H1 (cell line): ENCODE measurements around the gene TMEM145. TPM values are rescaled to one million over a fixed set of nuclear protein-coding genes. Genes with fewer than 3 reads are reported as not detected.

ENCODE experiments used
- CTCF ChIA-PET: fragments of 300-600 bp; sonication (Branson Sonifier 250); formaldehyde crosslinking; loops from one replicate; lab custom pipeline; 2021; ENCODE audit not compliant: partially characterized antibody; lab: Charles Lee
- POLR2A ChIA-PET: fragments of 300-600 bp; sonication (Branson Sonifier 250); formaldehyde crosslinking; loops from one replicate; lab custom pipeline; 2021; ENCODE audit warnings: inconsistent platforms; ENCODE audit not compliant: partially characterized antibody; lab: Charles Lee
- DNase-seq, 2 experiments: peaks; one replicate each; pipeline versions ENCODE4 v3.0.0 to v3.0.0-alpha.2; 2010 to 2022; ENCODE audit warnings: low spot score in 2 of 2, low read depth in 1 of 2, mixed read lengths in 1 of 2
- FAIRE-seq: peaks from 2 replicates; lab custom pipeline; 2011; peaks lifted over from hg19 to GRCh38; lab: Jason Lieb, UNC
- H2AFZ ChIP-seq: 2 replicates; pipeline ENCODE4 v1.8.1; 2012; ENCODE audit warnings: low read length, inconsistent platforms
- H2AK5ac ChIP-seq: 2 replicates; pipeline ENCODE4 v1.6.1; 2013; ENCODE audit warnings: low read depth, low read length
- H2BK120ac ChIP-seq: replicated peaks from 2 replicates; pipeline ENCODE3; 2013; ENCODE audit warnings: low read depth, low read length, inconsistent platforms
- H2BK12ac ChIP-seq: 2 replicates; pipeline ENCODE4 v1.6.1; 2013; ENCODE audit warnings: low read depth, low read length
- H2BK15ac ChIP-seq: 2 replicates; pipeline ENCODE4 v1.6.1; 2013; ENCODE audit warnings: low read length
- H2BK20ac ChIP-seq: 2 replicates; pipeline ENCODE4 v1.6.1; 2013; ENCODE audit warnings: low read length
- H2BK5ac ChIP-seq: 2 replicates; pipeline ENCODE4 v1.6.1; 2013; ENCODE audit warnings: low read depth, low read length
- H3K14ac ChIP-seq: 2 replicates; pipeline ENCODE4 v1.6.1; 2013; ENCODE audit warnings: inconsistent platforms; ENCODE audit not compliant: insufficient read length
- H3K18ac ChIP-seq: 2 replicates; pipeline ENCODE4 v1.6.1; 2013; ENCODE audit warnings: low read length; ENCODE audit errors: extremely low read depth
- H3K23ac ChIP-seq: 2 replicates; pipeline ENCODE4 v1.6.1; 2013; ENCODE audit warnings: inconsistent platforms; ENCODE audit not compliant: insufficient read length
- H3K23me2 ChIP-seq: 2 replicates; pipeline ENCODE4 v1.6.1; 2013; ENCODE audit warnings: low read depth, low read length
- H3K27ac ChIP-seq: 2 replicates; pipeline ENCODE4 v1.6.1; 2011; ENCODE audit warnings: low read depth, low read length, inconsistent platforms
- H3K27me3 ChIP-seq, 4 experiments: replicated peaks in 1 of 4; 1 replicate in 1 of 4; 2 replicates in 3 of 4; pipeline versions ENCODE4 v1.6.1 to v1.8.1; 2011 to 2013; ENCODE audit warnings: low read length in 3 of 4, mild to moderate bottlenecking in 3 of 4, inconsistent platforms in 2 of 4, mixed read lengths in 2 of 4, moderate library complexity in 1 of 4; ENCODE audit not compliant: control insufficient read depth in 3 of 4, insufficient read depth in 3 of 4; ENCODE audit errors: extremely low read depth in 1 of 4
- H3K36me3 ChIP-seq, 4 experiments: 2 replicates each; pipeline versions ENCODE4 v1.6.1 to v1.8.1; 2011 to 2013; ENCODE audit warnings: mild to moderate bottlenecking in 4 of 4, low read length in 3 of 4, moderate library complexity in 2 of 4, control low read depth in 1 of 4, inconsistent platforms in 1 of 4; ENCODE audit not compliant: insufficient read depth in 4 of 4, control insufficient read depth in 2 of 4
- H3K4ac ChIP-seq: replicated peaks from 2 replicates; pipeline ENCODE3; 2013; ENCODE audit warnings: low read length, low read depth, mixed read lengths, inconsistent platforms; ENCODE audit not compliant: insufficient read length
- H3K4me1 ChIP-seq, 4 experiments: replicated peaks in 1 of 4; 1 replicate in 1 of 4; 2 replicates in 3 of 4; pipeline versions ENCODE4 v1.6.1 to v1.8.1; 2011 to 2013; ENCODE audit warnings: low read length in 3 of 4, inconsistent platforms in 2 of 4, mixed read lengths in 1 of 4; ENCODE audit not compliant: insufficient read depth in 4 of 4, control insufficient read depth in 3 of 4
- H3K4me2 ChIP-seq, 2 experiments: 2 replicates each; pipeline versions ENCODE4 v1.6.1 to v1.8.1; 2011 to 2013; ENCODE audit warnings: low read depth in 2 of 2, low read length in 2 of 2, control low read depth in 1 of 2, inconsistent platforms in 1 of 2, mild to moderate bottlenecking in 1 of 2; ENCODE audit not compliant: insufficient read depth in 1 of 2
- H3K4me3 ChIP-seq, 4 experiments: fragments of 200-600, 300-600 bp in 1 of 4; sonication (generic), shearing (Covaris generic), sonication (Bioruptor Twin) in 1 of 4; 2 replicates each; pipeline versions ENCODE4 v1.5.1 to v1.8.1; 2011 to 2016; ENCODE audit warnings: low read length in 4 of 4, low read depth in 3 of 4, control low read depth in 2 of 4, inconsistent platforms in 2 of 4, mild to moderate bottlenecking in 2 of 4, mixed read lengths in 1 of 4, moderate library complexity in 1 of 4; ENCODE audit not compliant: insufficient read depth in 2 of 4; ENCODE audit errors: extremely low read depth in 1 of 4
- H3K56ac ChIP-seq: replicated peaks from 2 replicates; pipeline ENCODE3; 2013; ENCODE audit warnings: low read depth, mild to moderate bottlenecking, mixed read lengths, low read length, inconsistent platforms; ENCODE audit not compliant: insufficient read length
- H3K79me1 ChIP-seq: 2 replicates; pipeline ENCODE4 v1.6.1; 2013; ENCODE audit warnings: low read depth, low read length, control low read depth
- H3K79me2 ChIP-seq, 2 experiments: 2 replicates each; pipeline versions ENCODE4 v1.6.1 to v1.8.1; 2012 to 2013; ENCODE audit warnings: low read length in 2 of 2, mild to moderate bottlenecking in 2 of 2, inconsistent platforms in 1 of 2; ENCODE audit not compliant: insufficient read depth in 2 of 2, control insufficient read depth in 1 of 2
- H3K9ac ChIP-seq, 4 experiments: replicated peaks in 1 of 4; 1 replicate in 1 of 4; 2 replicates in 3 of 4; pipeline versions ENCODE4 v1.6.1 to v1.8.1; 2011 to 2013; ENCODE audit warnings: low read depth in 3 of 4, low read length in 3 of 4, control low read depth in 2 of 4, mild to moderate bottlenecking in 2 of 4, moderate library complexity in 2 of 4, inconsistent platforms in 1 of 4; ENCODE audit errors: extremely low read depth in 1 of 4
- H3K9me3 ChIP-seq, 2 experiments: 2 replicates each; pipeline versions ENCODE4 v1.6.1 to v1.8.1; 2012 to 2013; ENCODE audit warnings: mild to moderate bottlenecking in 2 of 2, moderate library complexity in 2 of 2, control low read depth in 1 of 2, inconsistent platforms in 1 of 2, low read depth in 1 of 2, low read length in 1 of 2, mixed read lengths in 1 of 2; ENCODE audit not compliant: insufficient read depth in 2 of 2
- H4K20me1 ChIP-seq, 2 experiments: replicated peaks in 1 of 2; 2 replicates each; pipeline versions ENCODE3 to v1.8.1; 2011 to 2013; ENCODE audit warnings: inconsistent platforms in 2 of 2, low read length in 2 of 2, mild to moderate bottlenecking in 1 of 2; ENCODE audit not compliant: insufficient read depth in 2 of 2, control insufficient read depth in 1 of 2
- H4K5ac ChIP-seq: 2 replicates; pipeline ENCODE4 v1.6.1; 2013; ENCODE audit warnings: low read length, low read depth, mixed read lengths, inconsistent platforms; ENCODE audit not compliant: insufficient read length
- H4K8ac ChIP-seq: 2 replicates; pipeline ENCODE4 v1.8.0; 2013; ENCODE audit warnings: mild to moderate bottlenecking, moderate library complexity, low read length, inconsistent platforms; ENCODE audit not compliant: insufficient read depth; ENCODE audit errors: extremely low read depth
- H4K91ac ChIP-seq: replicated peaks from 2 replicates; pipeline ENCODE3; 2013; ENCODE audit warnings: low read length, mixed read lengths, inconsistent platforms; ENCODE audit not compliant: insufficient read length
- TAF1 ChIP-seq: IDR thresholded peaks from 2 replicates; pipeline ENCODE4 v1.6.1; 2011; ENCODE audit warnings: mild to moderate bottlenecking, low read depth, low read length
- WGBS, 2 experiments: shearing (Covaris generic) in 1 of 2; methylation state at CpG; one replicate each; pipeline versions ENCODE4 v1.1.6 to v1.1.7; 2013 to 2015; ENCODE audit warnings: low lambda C conversion rate in 2 of 2, mixed read lengths in 2 of 2, inconsistent platforms in 1 of 2, low coverage in 1 of 2, missing lambda C conversion rate in 1 of 2; ENCODE audit not compliant: insufficient replicate concordance in 2 of 2, insufficient coverage in 1 of 2, insufficient read length in 1 of 2; ENCODE audit errors: extremely low coverage in 1 of 2, missing lambda C conversion rate in 1 of 2; 5-methylcytosine and 5-hydroxymethylcytosine counted together
- polyA plus RNA-seq, 7 experiments: library from polyadenylated mRNA; depleted of rRNA in 3 of 7; stranded (reverse) in 5 of 7; unstranded in 2 of 7; fragments of >200 nt in 5 of 7; fragments of 200-250 nt in 2 of 7; gene quantifications; 1 replicate in 5 of 7; 2 replicates in 1 of 7; 4 replicates in 1 of 7; pipeline versions ENCODE4 v1.2.1 to v1.2.3, GENCODE V29; 2011 to 2013; ENCODE audit warnings: missing spikeins in 2 of 7, mixed read lengths in 2 of 7
- total RNA-seq: library from RNA; stranded (reverse); fragmentation: NEBNext Ultra II Directional; extraction: Animal tissue kit (Norgen Biotek cat#: 25700); gene quantifications from 2 replicates; pipeline ENCODE4 v1.2.1, GENCODE V29; 2021

TMEM145 gene
- total and polyA plus RNA-seq, 2 of the 8 experiments (the other 6 are each of a cell fraction or from before 2014, with no cell fraction given) = 2.3 to 4.7 TPM

GRCh38 chr19:42292963-42293362 is 20.1 kb upstream of the TMEM145 start:
- H3K4me3 ChIP-seq = no peak overlapping the region
- no peaks in the 10 kb centered on the region for H3K9me3 ChIP-seq
- 98% methylated on average over 11 of the region's 14 CpGs; no CpG with 5 or more reads in 1 of the 2 experiments for WGBS, 2 experiments
- H3K27ac ChIP-seq = no peak overlapping the region
- no peak overlapping the region; the same call in 1 of the 2 replicates for H2BK5ac ChIP-seq
- H3K79me2 ChIP-seq = no peaks in the 10 kb centered on the region
- H3K18ac ChIP-seq = no peak overlapping the region
- H4K20me1 ChIP-seq = peaks cover 0 to 12% of the 10 kb centered on the region in 2 experiments
- FAIRE-seq = no peak
- no peak for TF ChIP-seq TAF1
- H3K79me1 ChIP-seq = peaks cover 7% of the 10 kb centered on the region
- no peak for DNase-seq
- no peak overlapping the region for H2AK5ac ChIP-seq
- H2AFZ ChIP-seq = no peak overlapping the region
- H3K56ac ChIP-seq = no peak overlapping the region
- H2BK120ac ChIP-seq = no peak overlapping the region
- ChIA-PET POLR2A (interaction anchor here (1.0 to 4.1 kb wide), 3 partner anchors 7 to 48 kb away, joined by 4 to 20 read pairs (median 5); partner anchors contain the start of genes PAFAH1B3 and PRR19), CTCF (interaction anchor here (0.8 to 10.6 kb wide), 13 partner anchors 8 to 184 kb away, joined by 3 to 155 read pairs (median 4); partner anchors contain the start of genes GSK3A, PAFAH1B3, PRR19 and ZNF526)
- H3K23ac ChIP-seq = no peak overlapping the region
- H3K23me2 ChIP-seq = no peaks in the 10 kb centered on the region
- H3K4me1 ChIP-seq = peaks cover 0 to 2% (median under 1%) of the 10 kb centered on the region in 4 experiments; a peak in 5 of 7 replicates
- no peak overlapping the region for H4K8ac ChIP-seq
- H4K5ac ChIP-seq = no peak overlapping the region
- H4K91ac ChIP-seq = no peak overlapping the region
- H2BK12ac ChIP-seq = no peak overlapping the region
- no peak overlapping the region for H2BK20ac ChIP-seq
- H3K36me3 ChIP-seq = peaks cover 10 to 63% (median 46%) of the 10 kb centered on the region in 4 experiments; a peak in 7 of 8 replicates
- H3K4me2 ChIP-seq = no peak overlapping the region
- H3K14ac ChIP-seq = no peak overlapping the region
- no peak overlapping the region for H2BK15ac ChIP-seq
- no peak overlapping the region for H3K4ac ChIP-seq
- no peaks in the 10 kb centered on the region for H3K27me3 ChIP-seq
- no peak overlapping the region for H3K9ac ChIP-seq
